HepG2 (cell line): ENCODE results near the gene PCGF2. TPM values are rescaled to one million over a fixed set of nuclear protein-coding genes. Genes with fewer than 3 reads are reported as not detected.

ENCODE experiments used
- ATAC-seq: fragments of 200-7000 bp; cut with Tn5 transposase; 3 replicates; pipeline ENCODE4 v1.9.1; 2020; ENCODE audit warnings: mild to moderate bottlenecking, moderate library complexity
- BruUV-seq: library from RNA; stranded (reverse); fragments of 400-500 nt; replicated peaks from 2 replicates; lab custom pipeline; 2021; lab: Mats Ljungman, UMichigan
- CTCF ChIA-PET: fragments of 300-600 bp; formaldehyde crosslinking; extraction: SDS; loops from one replicate; lab custom pipeline; 2021; ENCODE audit warnings: low total read pairs, inconsistent platforms, low intra/inter-chr PET ratio; lab: Yijun Ruan, JAX
- POLR2A ChIA-PET: fragments of 350-600 bp; sonication (Branson Sonifier 250); formaldehyde crosslinking; loops from one replicate; lab custom pipeline; 2020; ENCODE audit warnings: antibody characterized with exemption, inconsistent platforms; lab: Yijun Ruan, JAX
- DNase-seq: peaks from one replicate; pipeline ENCODE4 v3.0.0-alpha.2; 2015; ENCODE audit warnings: low spot score
- FAIRE-seq: peaks from 3 replicates; lab custom pipeline; 2011; peaks lifted over from hg19 to GRCh38; lab: Jason Lieb, UNC
- H2AFZ ChIP-seq: one replicate; pipeline ENCODE4 v1.6.1; 2011; ENCODE audit warnings: low read length, inconsistent platforms
- H3K27ac ChIP-seq: fragments of 300-600 bp; 3 replicates; pipeline ENCODE4 v1.8.0; 2011; ENCODE audit warnings: mixed run types, mild to moderate bottlenecking, mixed read lengths, low read length, inconsistent platforms; ENCODE audit not compliant: insufficient read depth; ENCODE audit errors: extremely low read length
- H3K27me3 ChIP-seq, 2 experiments: fragments of 200-600 bp in 1 of 2; 2 replicates in 1 of 2; 3 replicates in 1 of 2; pipeline versions ENCODE4 v1.6.0 to v1.8.0; 2011; ENCODE audit warnings: low read length in 2 of 2, mild to moderate bottlenecking in 2 of 2, moderate library complexity in 2 of 2, inconsistent platforms in 1 of 2; ENCODE audit not compliant: insufficient read depth in 2 of 2, control insufficient read depth in 1 of 2
- H3K36me3 ChIP-seq, 2 experiments: fragments of 200-600 bp in 1 of 2; replicated peaks in 1 of 2; 2 replicates in 1 of 2; 3 replicates in 1 of 2; pipeline versions ENCODE4 v1.5.1 to v1.8.0; 2011; ENCODE audit warnings: low read length in 2 of 2, inconsistent platforms in 1 of 2; ENCODE audit not compliant: insufficient read depth in 2 of 2, control insufficient read depth in 1 of 2
- H3K4me1 ChIP-seq: 2 replicates; pipeline ENCODE4 v1.5.1; 2012; ENCODE audit warnings: low read length, inconsistent platforms; ENCODE audit not compliant: insufficient read depth
- H3K4me2 ChIP-seq: 2 replicates; pipeline ENCODE4 v1.6.0; 2011; ENCODE audit warnings: low read depth, low read length, inconsistent platforms
- H3K4me3 ChIP-seq, 3 experiments: fragments of 200-600 bp in 1 of 3; sonication (generic), shearing (Covaris generic) in 1 of 3; replicated peaks in 1 of 3; 2 replicates each; pipeline ENCODE4 v1.5.1; 2011 to 2016; ENCODE audit warnings: low read length in 3 of 3, inconsistent platforms in 2 of 3, low read depth in 2 of 3, mild to moderate bottlenecking in 2 of 3, control low read depth in 1 of 3, mixed read lengths in 1 of 3; ENCODE audit not compliant: insufficient read depth in 1 of 3
- H3K79me2 ChIP-seq: one replicate; pipeline ENCODE4 v1.6.1; 2011; ENCODE audit warnings: low read length, inconsistent platforms; ENCODE audit not compliant: insufficient read depth
- H3K9ac ChIP-seq: 2 replicates; pipeline ENCODE4 v1.6.0; 2011; ENCODE audit warnings: mild to moderate bottlenecking, low read depth, low read length, inconsistent platforms; ENCODE audit not compliant: insufficient read depth
- H3K9me3 ChIP-seq: 2 replicates; pipeline ENCODE4 v1.5.1; 2012; ENCODE audit warnings: mild to moderate bottlenecking, low read length
- H4K20me1 ChIP-seq: 2 replicates; pipeline ENCODE4 v1.6.0; 2011; ENCODE audit warnings: inconsistent platforms, mild to moderate bottlenecking, low read length, moderate library complexity; ENCODE audit not compliant: insufficient read depth
- ATF5 ChIP-seq: sonication (generic); formaldehyde crosslinking; IDR thresholded peaks from 2 replicates; pipeline ENCODE4 v1.4.0; 2020; ENCODE audit warnings: mild to moderate bottlenecking, low read depth, missing genetic modification reagents
- BRD4 ChIP-seq: sonication (generic); formaldehyde crosslinking; IDR thresholded peaks from 2 replicates; pipeline ENCODE4 v1.4.0; 2020; ENCODE audit warnings: missing genetic modification reagents
- FOSL2 ChIP-seq: sonication (generic); formaldehyde crosslinking; IDR thresholded peaks from 2 replicates; pipeline ENCODE4 v1.4.0; 2020; ENCODE audit warnings: missing genetic modification reagents
- JUN ChIP-seq: sonication (generic); formaldehyde crosslinking; IDR thresholded peaks from 2 replicates; pipeline ENCODE4 v1.4.0; 2020; ENCODE audit warnings: mild to moderate bottlenecking, missing genetic modification reagents
- MEIS2 ChIP-seq: sonication (generic); formaldehyde crosslinking; IDR thresholded peaks from 2 replicates; pipeline ENCODE4 v1.9.0; 2021; ENCODE audit warnings: mild to moderate bottlenecking, missing genetic modification reagents
- PATZ1 ChIP-seq: sonication (generic); formaldehyde crosslinking; IDR thresholded peaks from 2 replicates; pipeline ENCODE4 v1.4.0; 2020; ENCODE audit warnings: missing genetic modification reagents
- PAXIP1 ChIP-seq: sonication (generic); formaldehyde crosslinking; conservative IDR thresholded peaks from 2 replicates; pipeline ENCODE4 v1.4.0; 2020; ENCODE audit warnings: mild to moderate bottlenecking, missing genetic modification reagents, moderate library complexity
- PHF20 ChIP-seq: sonication (generic); formaldehyde crosslinking; IDR thresholded peaks from 2 replicates; pipeline ENCODE4 v1.5.0; 2020; ENCODE audit warnings: mild to moderate bottlenecking, missing genetic modification reagents
- SAFB2 ChIP-seq: sonication (generic); formaldehyde crosslinking; IDR thresholded peaks from 2 replicates; pipeline ENCODE4 v1.5.1; 2020; ENCODE audit warnings: missing genetic modification reagents, low read depth, mild to moderate bottlenecking, borderline replicate concordance
- TCF7L2 ChIP-seq: IDR thresholded peaks from 2 replicates; pipeline ENCODE4 v1.6.1; 2011; ENCODE audit warnings: mild to moderate bottlenecking, low read depth, low read length, moderate library complexity
- TERF1 ChIP-seq: sonication (generic); formaldehyde crosslinking; IDR thresholded peaks from 2 replicates; pipeline ENCODE4 v1.8.0; 2022; ENCODE audit warnings: mild to moderate bottlenecking, missing genetic modification reagents, moderate library complexity
- TP53 ChIP-seq: sonication (generic); formaldehyde crosslinking; conservative IDR thresholded peaks from 2 replicates; pipeline ENCODE4 v1.4.0; 2020; ENCODE audit warnings: missing genetic modification reagents
- YEATS4 ChIP-seq: sonication (generic); formaldehyde crosslinking; IDR thresholded peaks from 2 replicates; pipeline ENCODE4 v1.4.0; 2020; ENCODE audit warnings: missing genetic modification reagents, borderline replicate concordance
- ZBTB1 ChIP-seq: sonication (generic); formaldehyde crosslinking; IDR thresholded peaks from 2 replicates; pipeline ENCODE4 v1.4.0; 2020; ENCODE audit warnings: missing genetic modification reagents, borderline replicate concordance
- ZNF230 ChIP-seq: sonication (generic); formaldehyde crosslinking; IDR thresholded peaks from 2 replicates; pipeline ENCODE4 v1.4.0; 2020; ENCODE audit warnings: mild to moderate bottlenecking, missing genetic modification reagents
- ZNF333 ChIP-seq: sonication (generic); formaldehyde crosslinking; IDR thresholded peaks from 2 replicates; pipeline ENCODE4 v1.4.0; 2020; ENCODE audit warnings: mild to moderate bottlenecking, missing genetic modification reagents, borderline replicate concordance
- ZNF749 ChIP-seq: sonication (generic); formaldehyde crosslinking; IDR thresholded peaks from 2 replicates; pipeline ENCODE4 v1.8.0; 2022; ENCODE audit warnings: mild to moderate bottlenecking, missing genetic modification reagents, moderate library complexity, borderline replicate concordance
- ZNF772 ChIP-seq: sonication (generic); formaldehyde crosslinking; IDR thresholded peaks from 2 replicates; pipeline ENCODE4 v1.5.0; 2020; ENCODE audit warnings: mild to moderate bottlenecking, missing genetic modification reagents
- WGBS: methylation state at CpG from one replicate; pipeline ENCODE4 v1.1.6; 2017; ENCODE audit warnings: low lambda C conversion rate; 5-methylcytosine and 5-hydroxymethylcytosine counted together
- in situ Hi-C: cut with HindIII; loops from 2 replicates; pipeline ENCODE4 v1.10.0; 2017; ENCODE audit warnings: low pct_unique_long_range_greater_than_20kb; ENCODE audit not compliant: extremely low pct_ligation_motif_present
- intact Hi-C: fragments of 100-400 bp; cut with micrococcal nuclease; formaldehyde crosslinking; loops from one replicate; pipeline ENCODE4 v1.10.0; 2022; ENCODE audit not compliant: unreplicated experiment
- polyA plus RNA-seq, 8 experiments: library from polyadenylated mRNA; depleted of rRNA in 3 of 8; stranded (reverse) in 7 of 8; unstranded in 1 of 8; fragments of >200 nt; fragmentation: Illumina TruSeq in 4 of 8; extraction: Trizol in 4 of 8; gene quantifications; 2 replicates each; pipeline versions ENCODE4 v1.2.1 to v1.2.3, GENCODE V29; 2011 to 2016; ENCODE audit warnings: low read depth in 4 of 8, missing spikeins in 1 of 8, mixed read lengths in 1 of 8; ENCODE audit not compliant: insufficient read depth in 1 of 8
- total RNA-seq, 5 experiments: library from RNA; depleted of rRNA; stranded (reverse); fragments of >200 nt; fragmentation: Illumina TruSeq; extraction: Trizol; gene quantifications; 2 replicates each; pipeline ENCODE4 v1.2.3, GENCODE V29; 2016; ENCODE audit warnings: low read depth in 1 of 5

PCGF2 gene
- total and polyA plus RNA-seq, 2 of the 13 experiments (the other 11 are each of a cell fraction or from before 2014, with no cell fraction given), result 11.6 to 29.4 TPM

GRCh38 chr17:38748892-38749222 is 721 bp upstream of the PCGF2 start:
- Histone ChIP-seq H3K79me2 (peaks cover 44% of the 10 kb centered on the region), H3K27me3 (no peaks in the 10 kb centered on the region; a peak in 1 of 5 replicates), H4K20me1 (no peaks in the 10 kb centered on the region), H2AFZ (no peak overlapping the region), H3K9me3 (no peaks in the 10 kb centered on the region), H3K4me3 (peak overlapping the region; percentile 82 to 93 (median 84)), H3K4me1 (peaks cover 52% of the 10 kb centered on the region), H3K4me2 (peak overlapping the region; percentile 91), H3K9ac (peak overlapping the region; percentile 68), H3K27ac (peak overlapping the region; percentile 68), H3K36me3 (no peaks in the 10 kb centered on the region; a peak in 1 of 5 replicates)
- no TSS peak for BruUV-seq
- ATAC-seq (no peak), FAIRE-seq (no peak), DNase-seq (no peak)
- WGBS, result 3% methylated on average over 12 of the region's 32 CpGs
- intact Hi-C loops, result loop anchor here (2.0 kb wide), 1 partner anchor 18 kb away; the partner anchor contains the start of gene CISD3
- ChIA-PET CTCF (no interaction called here), POLR2A (interaction anchor here (1.1 to 4.4 kb wide), 7 partner anchors 18 to 121 kb away, joined by 4 to 57 read pairs (median 6); partner anchors contain the start of genes CISD3 and LASP1)
- in situ Hi-C loops, result no loop called here
- TF ChIP-seq PHF20 (CRISPR knock-in tag) (no peak), PATZ1 (CRISPR knock-in tag) (0 out of 2 replicates have a peak, but pooled peaks have one; percentile 14), BRD4 (CRISPR knock-in tag) (no peak), SAFB2 (CRISPR knock-in tag) (0 out of 2 replicates have a peak, but pooled peaks have one; percentile 12), ZNF772 (CRISPR knock-in tag) (0 out of 2 replicates have a peak, but pooled peaks have one; percentile 17), TERF1 (CRISPR knock-in tag) (peak; percentile 73; the same call in 1 of the 2 replicates), ZNF230 (CRISPR knock-in tag) (no peak), ZNF749 (CRISPR knock-in tag) (peak; percentile 55; the same call in 1 of the 2 replicates), FOSL2 (no peak), ATF5 (no peak), JUN (CRISPR knock-in tag) (no peak), PAXIP1 (CRISPR knock-in tag) (no peak), TP53 (CRISPR knock-in tag) (no peak), ZBTB1 (no peak), TCF7L2 (no peak), YEATS4 (no peak), MEIS2 (peak; percentile 58; the same call in 1 of the 2 replicates), ZNF333 (CRISPR knock-in tag) (0 out of 2 replicates have a peak, but pooled peaks have one; percentile 1)
